Left ventricle myocardium inferior (tissue), 1 donor: Measurements from ENCODE around the gene TBCC. TPM values are rescaled to one million over a fixed set of nuclear protein-coding genes. Genes with fewer than 3 reads are reported as not detected.

Experiments used
- DNase-seq: peaks from one replicate; pipeline ENCODE4 v3.0.0-alpha.2; 2020
- H3K27ac ChIP-seq: fragments of 200-600 bp; replicated peaks from 2 replicates; pipeline ENCODE4 v1.8.0; 2021
- H3K27me3 ChIP-seq: fragments of 200-600 bp; 2 replicates; pipeline ENCODE4 v1.8.0; 2021; ENCODE audit warnings: low read depth
- H3K36me3 ChIP-seq: fragments of 200-600 bp; 2 replicates; pipeline ENCODE4 v1.8.0; 2021
- H3K4me1 ChIP-seq: fragments of 200-600 bp; 2 replicates; pipeline ENCODE4 v1.8.0; 2021
- H3K4me3 ChIP-seq: fragments of 200-600 bp; 2 replicates; pipeline ENCODE4 v1.8.0; 2021; ENCODE audit warnings: mild to moderate bottlenecking, moderate library complexity
- H3K9me3 ChIP-seq: fragments of 200-600 bp; replicated peaks from 2 replicates; pipeline ENCODE4 v1.8.0; 2021
- CTCF ChIP-seq: fragments of 200-600 bp; IDR thresholded peaks from 2 replicates; pipeline ENCODE4 v1.8.0; 2021; ENCODE audit warnings: antibody characterized with exemption, mild to moderate bottlenecking, borderline replicate concordance
- intact Hi-C: fragments of 100-400 bp; cut with micrococcal nuclease; formaldehyde crosslinking; loops from one replicate; pipeline ENCODE4 v1.11.0; 2022
- long read RNA-seq: library from polyadenylated mRNA; unstranded; transcript quantifications from one replicate; pipeline ENCODE4 v2.0.0, GENCODE V29; 2021
- total RNA-seq: library from RNA; stranded (reverse); fragmentation: NEBNext Ultra II Directional; extraction: Animal tissue kit (Norgen Biotek cat#: 25700); gene quantifications from one replicate; pipeline ENCODE4 v1.2.1, GENCODE V29; 2021
- donor health status: DM: no; HTN: yes; CAD: no; lungs with severe emphysema.

Gene TBCC
- total RNA-seq: 12.8 TPM
- long read RNA-seq, transcript TBCC-201 (1 exons, 1,616 nt): major isoform, 21 of 21 reads
- long read RNA-seq, partial matches to known transcripts: 0 of 21 reads
- long read RNA-seq, other reads (novel, unspliced or antisense): 0 of 21 reads

GRCh38 chr6:42745640-42746462 lies at the start of gene TBCC:
Gene TBCC (minus strand): TSS chr6:42746103. CDS start chr6:42746073, 30 bp downstream.
- Histone ChIP-seq H3K36me3 (no peaks in the 10 kb centered on the region), H3K9me3 (no peaks in the 10 kb centered on the region), H3K27ac (peak within 1 kb of the TSS; percentile 93), H3K4me1 (peaks cover 47% of the 10 kb centered on the region), H3K27me3 (no peaks in the 10 kb centered on the region), H3K4me3 (peak within 1 kb of the TSS; percentile 97)
- TF ChIP-seq CTCF: no peak
- intact Hi-C loops: no loop called here
- peak; percentile 95 for DNase-seq

- Histone ChIP-seq H3K27me3 (no peaks in the 10 kb centered on the region), H3K27ac (no peak overlapping the region), H3K36me3 (no peaks in the 10 kb centered on the region), H3K4me3 (no peak overlapping the region), H3K9me3 (no peaks in the 10 kb centered on the region), H3K4me1 (peaks cover 20% of the 10 kb centered on the region)
- DNase-seq: no peak
- intact Hi-C loops: no loop called here
- TF ChIP-seq CTCF: no peak
Observed at GRCh38 chr6:42795651-42796050, 49.7 kb upstream of the TBCC start.

- intact Hi-C loops: no loop called here
- H3K4me3 ChIP-seq: no peak overlapping the region
- H3K9me3 ChIP-seq: no peaks in the 10 kb centered on the region
- H3K36me3 ChIP-seq: no peaks in the 10 kb centered on the region
- H3K4me1 ChIP-seq: peaks cover 45% of the 10 kb centered on the region
- DNase-seq: no peak
- H3K27me3 ChIP-seq: no peaks in the 10 kb centered on the region
- no peak for TF ChIP-seq CTCF
- H3K27ac ChIP-seq: no peak overlapping the region
Observed at GRCh38 chr6:42791706-42792320, 45.9 kb upstream of the TBCC start.

GRCh38 chr6:42790549-42791181 lies 44.8 kb upstream of the TBCC start:
- Histone ChIP-seq H3K9me3 (no peaks in the 10 kb centered on the region), H3K36me3 (no peaks in the 10 kb centered on the region), H3K4me3 (no peak overlapping the region), H3K27ac (peak overlapping the region; percentile 52), H3K27me3 (no peaks in the 10 kb centered on the region), H3K4me1 (peaks cover 57% of the 10 kb centered on the region)
- intact Hi-C loops: no loop called here
- DNase-seq: no peak
- no peak for TF ChIP-seq CTCF

GRCh38 chr6:42788671-42789070 lies 42.8 kb upstream of the TBCC start:
- TF ChIP-seq CTCF: no peak
- intact Hi-C loops: no loop called here
- no peaks in the 10 kb centered on the region for H3K36me3 ChIP-seq
- no peak for DNase-seq
- H3K4me1 ChIP-seq: peaks cover 73% of the 10 kb centered on the region
- H3K27me3 ChIP-seq: no peaks in the 10 kb centered on the region
- no peaks in the 10 kb centered on the region for H3K9me3 ChIP-seq
- no peak overlapping the region for H3K27ac ChIP-seq
- no peak overlapping the region for H3K4me3 ChIP-seq
